Activated CD8-positive, alpha-beta T cell treated with anti-CD3 and anti-CD28 coated beads for 36 hours (primary cell): ENCODE results near the gene CENPT. TPM values are rescaled to one million over a fixed set of nuclear protein-coding genes. Genes with fewer than 3 reads are reported as not detected.
"Not testable (repeated sequence)": the region's sequence is repeated elsewhere in the genome, so short reads cannot be mapped to it uniquely, and the experiment has no call there.

Experiments used
- ATAC-seq: fragments of 200-7000 bp; cut with Tn5 transposase; one replicate; pipeline ENCODE4 v1.10.0; 2021; ENCODE audit warnings: mild to moderate bottlenecking, moderate library complexity
- CTCF ChIA-PET: fragments of 350-600 bp; sonication (Branson Sonifier 250); formaldehyde crosslinking; loops from one replicate; lab custom pipeline; 2021; ENCODE audit warnings: antibody characterized with exemption; lab: Charles Lee
- POLR2A ChIA-PET: fragments of 350-600 bp; sonication (Branson Sonifier 250); formaldehyde crosslinking; loops from one replicate; lab custom pipeline; 2021; ENCODE audit warnings: antibody characterized with exemption; lab: Charles Lee
- DNase-seq: peaks from one replicate; pipeline ENCODE4 v3.0.0-alpha.2; 2020
- H3K27ac Mint-ChIP-seq: one replicate; pipeline ENCODE4 v1.8.0; 2021; ENCODE audit warnings: mild to moderate bottlenecking, mixed read lengths
- H3K27me3 Mint-ChIP-seq: one replicate; pipeline ENCODE4 v1.8.0; 2021; ENCODE audit warnings: mixed read lengths
- H3K36me3 Mint-ChIP-seq: one replicate; pipeline ENCODE4 v1.8.0; 2021; ENCODE audit warnings: low read depth, mixed read lengths
- H3K4me1 Mint-ChIP-seq: one replicate; pipeline ENCODE4 v1.8.0; 2021; ENCODE audit warnings: low read depth, mixed read lengths
- H3K4me3 Mint-ChIP-seq: one replicate; pipeline ENCODE4 v1.8.0; 2021; ENCODE audit warnings: mild to moderate bottlenecking, moderate library complexity, mixed read lengths
- H3K9me3 Mint-ChIP-seq: one replicate; pipeline ENCODE4 v1.8.0; 2021; ENCODE audit warnings: mixed read lengths
- CTCF ChIP-seq: fragments of 200-600 bp; IDR thresholded peaks from one replicate; pipeline ENCODE4 v1.8.0; 2022; ENCODE audit warnings: antibody characterized with exemption, mild to moderate bottlenecking
- intact Hi-C: fragments of 100-400 bp; cut with micrococcal nuclease; formaldehyde crosslinking; loops from one replicate; pipeline ENCODE4 v1.10.0; 2022
- total RNA-seq, 2 experiments: library from RNA; stranded (reverse); gene quantifications; one replicate each; pipeline ENCODE4 v1.2.3, GENCODE V29; 2021

CENPT gene
- total RNA-seq, 2 experiments from 2014 or later: 40.4 to 42.2 TPM

- peaks cover 28% of the 10 kb centered on the region for H3K4me1 Mint-ChIP-seq
- H3K27me3 Mint-ChIP-seq: no peaks in the 10 kb centered on the region
- intact Hi-C loops: loop anchor here (5.0 kb wide), 1 partner anchor 34 kb away; the partner anchor contains the start of genes RANBP10 and TSNAXIP1
- H3K9me3 Mint-ChIP-seq: no peaks in the 10 kb centered on the region
- H3K36me3 Mint-ChIP-seq: peaks cover 18% of the 10 kb centered on the region
- ATAC-seq (no peak), DNase-seq (no peak)
- peak overlapping the region; percentile 96 for H3K27ac Mint-ChIP-seq
- ChIA-PET CTCF (interaction anchor here (1.0 to 2.5 kb wide), 4 partner anchors 9 to 35 kb away, joined by 3 to 8 read pairs (median 4); partner anchors contain the start of genes RANBP10 and TSNAXIP1), POLR2A (interaction anchor here (0.6 to 1.1 kb wide), 2 partner anchors 71 to 77 kb away, joined by 3 read pairs; no protein-coding TSS in a partner anchor)
- peak overlapping the region; percentile 97 for H3K4me3 Mint-ChIP-seq
- TF ChIP-seq CTCF: no peak
Observed at GRCh38 chr16:67841198-67841815, 6.2 kb downstream of the CENPT start.

DNA sequence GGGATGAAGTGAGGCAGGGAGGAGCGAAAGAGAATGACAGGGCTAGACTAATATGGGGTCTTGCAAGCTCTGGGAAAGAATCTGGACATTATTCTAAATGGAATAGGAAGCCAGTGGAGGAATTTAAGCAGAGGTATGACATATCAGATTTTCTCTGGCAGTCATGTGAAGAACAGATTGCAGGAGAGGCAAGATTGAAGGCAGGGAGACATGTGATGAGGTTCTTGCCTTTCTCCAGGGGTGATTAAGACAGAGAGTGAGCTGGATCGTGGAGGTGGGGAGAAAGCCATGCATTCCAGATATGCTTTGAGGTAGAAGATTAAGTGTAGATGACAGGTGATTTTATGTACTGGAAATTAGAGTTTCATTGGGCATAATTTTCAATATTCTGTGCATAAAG, 9.7 kb downstream of the CENPT start:
- no peaks in the 10 kb centered on the region for H3K36me3 Mint-ChIP-seq
- POLR2A ChIA-PET: no interaction called here
- H3K27me3 Mint-ChIP-seq: no peaks in the 10 kb centered on the region
- intact Hi-C loops: no loop called here
- no peak for ATAC-seq
- no peak overlapping the region for H3K27ac Mint-ChIP-seq
- TF ChIP-seq CTCF: no peak
- CTCF ChIA-PET: interaction anchor here (2.6 kb wide), 1 partner anchor 22 kb away, joined by 10 read pairs; no protein-coding TSS in a partner anchor
- no peak for DNase-seq
- H3K9me3 Mint-ChIP-seq: no peaks in the 10 kb centered on the region
- no peak overlapping the region for H3K4me3 Mint-ChIP-seq
- H3K4me1 Mint-ChIP-seq: peaks cover 11% of the 10 kb centered on the region

- intact Hi-C loops, POLR2A ChIA-PET: not testable (repeated sequence)
- CTCF ChIA-PET: interaction anchor here (2.6 kb wide), 1 partner anchor 21 kb away, joined by 10 read pairs; no protein-coding TSS in a partner anchor
Observed at GRCh38 chr16:67837190-67837589, 10.3 kb downstream of the CENPT start.

DNA sequence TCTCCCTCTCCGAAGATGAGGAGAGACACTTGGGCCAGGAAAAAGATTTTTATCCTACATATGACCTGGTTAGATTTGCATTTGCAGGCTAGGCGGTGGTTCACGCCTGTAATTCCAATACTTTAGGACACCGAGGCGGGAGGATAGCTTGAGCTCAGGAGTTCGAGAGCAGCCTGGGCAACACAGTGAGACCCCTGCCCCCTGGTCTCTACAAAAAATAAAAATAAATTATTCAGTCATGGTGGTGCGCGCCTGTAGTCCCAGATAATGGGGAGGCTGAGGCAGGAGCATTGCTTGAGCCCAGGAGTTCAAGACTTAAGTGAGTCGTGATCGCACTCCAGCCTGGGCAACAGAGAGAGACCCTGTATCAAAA, 13.3 kb downstream of the CENPT start:
- no peak for TF ChIP-seq CTCF
- H3K27ac Mint-ChIP-seq: peak overlapping the region; percentile 76

More at GRCh38 chr16:67837190-67837589, 10.3 kb downstream of the CENPT start:
- H3K4me3 Mint-ChIP-seq, H3K36me3 Mint-ChIP-seq, H3K9me3 Mint-ChIP-seq, ATAC-seq, DNase-seq, H3K27ac Mint-ChIP-seq, H3K27me3 Mint-ChIP-seq: not testable (repeated sequence)
- peaks cover 16% of the 10 kb centered on the region for H3K4me1 Mint-ChIP-seq

GRCh38 chr16:67833415-67834241, 13.9 kb downstream of the CENPT start:
- intact Hi-C loops: no loop called here
- no peaks in the 10 kb centered on the region for H3K9me3 Mint-ChIP-seq

More for the DNA sequence above, 13.3 kb downstream of the CENPT start:
- peaks cover 12% of the 10 kb centered on the region for H3K4me1 Mint-ChIP-seq
- no peak for ATAC-seq
- peaks cover 7% of the 10 kb centered on the region for H3K36me3 Mint-ChIP-seq
- DNase-seq: no peak
- intact Hi-C loops: no loop called here
- POLR2A ChIA-PET: interaction anchor here (0.8 to 3.0 kb wide), 13 partner anchors 8 to 134 kb away, joined by 3 to 22 read pairs (median 4); partner anchors contain the start of genes CENPT, NUTF2, RANBP10 and SLC12A4
- H3K4me3 Mint-ChIP-seq: peak overlapping the region; percentile 89
- CTCF ChIA-PET: interaction anchor here (0.6 to 12.2 kb wide), 9 partner anchors 11 to 394 kb away, joined by 3 to 132 read pairs (median 3); no protein-coding TSS in a partner anchor
- no peaks in the 10 kb centered on the region for H3K27me3 Mint-ChIP-seq
- H3K9me3 Mint-ChIP-seq: no peaks in the 10 kb centered on the region

More at GRCh38 chr16:67833415-67834241, 13.9 kb downstream of the CENPT start:
- ChIA-PET POLR2A (interaction anchor here (0.8 to 3.0 kb wide), 16 partner anchors 7 to 135 kb away, joined by 3 to 22 read pairs (median 4); partner anchors contain the start of genes CENPT, NUTF2, RANBP10 and SLC12A4), CTCF (interaction anchor here (0.6 to 12.2 kb wide), 10 partner anchors 11 to 394 kb away, joined by 3 to 132 read pairs (median 3); partner anchors contain the start of gene TSNAXIP1)
- Mint-ChIP-seq H3K36me3 (peaks cover 7% of the 10 kb centered on the region), H3K4me1 (peaks cover 12% of the 10 kb centered on the region), H3K4me3 (peak overlapping the region; percentile 89), H3K27ac (peak overlapping the region; percentile 76), H3K27me3 (no peaks in the 10 kb centered on the region)
- peak; percentile 98 for DNase-seq
- TF ChIP-seq CTCF: no peak
- ATAC-seq: peak; percentile 100
